GM19467 (cell line): ENCODE results near the gene MYO5A.
"Not testable (repeated sequence)": the region's sequence is repeated elsewhere in the genome, so short reads cannot be mapped to it uniquely, and the experiment has no call there.

Source experiments
- ATAC-seq: cut with Tn5 transposase; IDR thresholded peaks from one replicate; pipeline ENCODE4 v1.9.1; 2021; ENCODE audit warnings: mild to moderate bottlenecking, moderate library complexity; ENCODE audit not compliant: unreplicated experiment

MYO5A gene

DNA sequence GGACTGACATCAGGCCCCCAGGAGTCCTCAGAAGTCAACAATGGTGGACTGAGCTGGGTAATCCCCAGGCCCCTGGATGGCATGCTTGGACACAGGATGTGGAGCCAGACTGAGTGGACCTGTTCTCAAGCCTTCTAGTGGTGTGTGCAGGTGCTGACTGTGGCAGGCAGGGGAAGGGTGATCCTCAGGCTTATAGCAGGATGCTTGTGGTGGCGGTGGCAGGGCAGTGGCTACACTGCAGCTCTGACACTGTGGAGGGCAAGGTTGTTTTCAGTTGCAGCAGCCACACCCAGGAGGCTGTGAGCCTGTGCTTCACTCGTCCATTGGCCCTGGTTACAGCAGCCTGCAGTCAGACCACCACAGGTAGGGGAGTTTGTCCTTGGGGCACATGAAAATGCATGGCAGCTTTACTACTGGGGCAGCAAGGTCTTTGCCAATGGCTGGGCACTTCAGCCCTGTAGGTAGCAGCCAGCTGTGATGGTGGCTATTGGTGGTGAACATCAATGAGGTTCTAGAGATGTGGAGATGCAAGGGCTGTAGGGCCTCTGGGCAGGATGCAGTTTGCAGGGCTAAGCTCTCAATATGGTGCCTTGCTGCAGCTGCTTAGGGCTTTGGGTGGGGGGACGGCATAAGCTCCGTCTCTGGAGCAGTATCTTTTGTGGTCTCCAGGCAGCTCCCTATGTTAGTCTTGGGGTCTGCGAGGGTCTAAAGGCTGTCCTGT lies 17.5 kb upstream of the MYO5A start:
- ATAC-seq, result no peak

DNA sequence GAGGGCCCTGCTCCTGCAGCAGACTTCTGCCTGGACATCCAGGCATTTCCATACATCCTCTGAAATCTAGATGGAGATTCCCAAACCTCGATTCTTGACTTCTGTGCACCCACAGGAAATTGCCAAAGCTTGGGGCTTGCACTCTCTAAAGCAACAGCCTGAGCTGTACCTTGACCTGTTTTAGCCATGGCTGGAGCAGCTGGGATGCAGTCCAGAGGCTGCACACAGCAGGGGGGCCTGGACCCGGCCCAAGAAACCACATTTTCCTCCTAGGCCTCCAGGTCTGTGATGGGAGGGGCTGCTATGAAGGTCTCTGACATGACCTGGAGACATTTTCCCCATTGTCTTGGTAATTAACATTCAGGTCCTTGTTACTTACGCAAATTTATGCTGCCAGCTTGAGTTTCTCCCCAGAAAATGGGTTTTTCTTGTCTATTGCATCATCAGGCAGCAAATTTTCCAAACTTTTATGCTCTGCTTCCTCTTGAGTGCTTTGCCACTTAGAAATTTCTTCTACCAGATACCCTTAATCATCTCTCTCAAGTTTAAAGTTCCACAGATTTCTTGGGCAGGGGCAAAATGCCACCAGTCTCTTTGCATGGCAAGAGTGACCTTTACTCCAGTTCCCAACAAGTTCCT lies 11.8 kb upstream of the MYO5A start:
- ATAC-seq, result no peak

DNA sequence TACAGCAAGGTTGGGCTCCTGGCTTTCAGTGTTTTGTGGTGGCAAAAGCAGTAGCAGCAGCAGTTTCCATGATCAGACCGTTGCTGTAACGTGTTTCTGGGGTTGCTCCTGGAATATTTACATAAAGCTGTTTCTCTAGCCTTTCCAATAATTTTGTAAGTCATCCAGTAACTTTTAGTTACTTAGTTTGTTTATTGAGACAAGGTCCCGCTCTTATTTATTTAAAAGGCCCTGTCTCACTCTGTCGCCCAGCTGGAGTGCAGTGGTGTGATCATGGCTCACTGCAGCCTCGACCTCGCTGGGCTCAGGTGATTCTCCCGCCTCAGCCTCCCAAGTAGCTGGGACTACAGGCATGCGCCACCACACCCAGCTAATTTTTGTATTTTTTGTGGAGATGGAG lies 8.8 kb upstream of the MYO5A start:
- ATAC-seq, result no peak

DNA sequence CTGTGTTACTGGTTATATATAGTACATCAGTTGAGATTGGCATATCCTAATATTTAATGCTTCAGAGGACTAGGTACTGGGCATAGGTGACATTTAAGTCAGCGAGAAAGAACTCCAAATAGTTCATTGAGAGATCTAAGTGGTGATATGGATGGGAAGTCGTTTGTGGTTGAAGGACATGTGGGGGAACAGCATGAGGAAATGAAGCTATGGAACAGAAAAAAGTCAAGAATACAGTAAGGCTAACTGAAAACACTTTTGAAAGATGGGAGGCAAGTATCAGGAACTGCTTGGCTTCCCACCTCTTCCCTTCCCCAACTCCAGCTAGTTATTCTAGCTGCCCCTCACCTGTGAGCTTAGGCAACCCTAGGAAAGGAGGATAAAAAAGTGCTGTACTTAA lies 3.7 kb upstream of the MYO5A start:
- ATAC-seq, result no peak

DNA sequence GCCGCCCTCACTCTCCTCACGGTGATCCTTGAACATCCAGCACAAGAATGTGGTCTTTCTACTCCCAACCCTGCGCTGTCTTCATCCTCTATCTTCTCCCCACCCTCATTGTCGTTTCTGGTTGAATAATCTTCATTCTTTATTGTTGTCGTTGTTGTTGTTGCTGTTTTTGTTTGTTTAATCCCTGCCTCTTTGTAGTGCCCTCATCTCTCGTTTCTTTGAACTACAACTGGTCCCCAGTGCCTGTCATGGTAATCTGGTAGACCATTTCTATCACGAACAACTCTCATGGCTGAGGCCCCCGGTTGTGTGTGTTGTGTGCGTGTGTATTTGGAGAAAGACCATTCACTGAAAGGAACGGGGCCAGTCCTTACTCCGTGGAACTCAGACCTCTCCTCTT lies 1.3 kb upstream of the MYO5A start:
- ATAC-seq, result no peak

DNA sequence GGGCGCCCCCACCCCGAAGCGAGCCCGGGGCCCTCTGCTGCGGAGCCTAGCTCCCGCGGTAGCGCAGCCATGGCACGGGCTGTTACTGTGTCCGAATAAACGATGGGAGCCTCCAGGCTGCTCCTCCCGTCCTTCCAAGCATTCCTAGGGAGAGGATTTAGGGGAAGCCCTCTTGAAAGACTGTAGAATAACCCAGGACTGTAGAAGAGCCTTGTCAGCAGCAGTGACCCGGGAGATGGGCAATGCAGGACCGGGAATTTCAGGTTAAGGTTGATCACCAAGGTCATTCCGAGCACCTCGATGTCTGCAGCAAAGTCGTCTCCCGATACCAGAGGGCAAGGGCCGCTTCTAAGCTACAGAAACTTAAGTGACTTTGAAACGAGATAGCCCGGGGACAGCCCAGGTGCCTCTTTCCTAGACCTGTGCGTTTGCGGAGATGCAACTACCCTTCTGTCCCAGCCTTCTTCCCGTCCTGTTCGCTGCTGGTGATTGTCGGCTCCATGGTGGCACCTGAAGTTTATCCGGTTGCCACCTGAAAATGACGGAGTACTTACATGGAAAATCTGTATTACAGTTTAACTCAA lies 753 bp upstream of the MYO5A start:
- no peak for ATAC-seq

DNA sequence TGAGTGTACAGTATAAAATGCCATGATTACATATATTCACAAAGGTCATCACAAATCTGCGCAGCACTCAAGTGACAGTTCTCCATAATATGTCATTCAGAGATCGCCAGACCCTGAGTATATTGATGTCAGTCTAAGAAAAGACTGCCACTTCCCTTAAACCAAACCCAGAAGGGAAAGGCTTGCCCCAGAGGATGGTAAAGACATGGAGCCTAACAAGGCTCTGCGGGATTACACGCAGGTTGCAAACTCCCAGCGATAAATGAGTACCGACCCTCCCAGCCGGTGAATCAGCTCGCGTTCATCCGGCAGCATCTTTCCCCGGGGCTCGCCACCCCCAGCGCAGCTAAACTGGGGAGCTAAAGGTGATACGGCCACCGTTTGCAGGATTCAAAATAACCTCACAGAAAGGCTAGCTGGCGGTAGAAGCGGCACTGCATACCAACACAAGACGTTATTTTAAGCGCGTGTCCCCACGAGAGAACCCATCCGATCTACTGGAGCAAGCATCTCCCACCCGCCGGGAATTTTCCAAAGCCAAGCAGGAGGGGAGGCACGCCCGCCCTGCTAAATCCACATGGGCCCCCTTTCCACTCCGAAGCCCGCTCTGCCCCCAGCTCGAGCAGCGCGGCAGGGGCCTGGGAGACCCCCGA lies 643 bp downstream of the MYO5A start:
- no peak for ATAC-seq

DNA sequence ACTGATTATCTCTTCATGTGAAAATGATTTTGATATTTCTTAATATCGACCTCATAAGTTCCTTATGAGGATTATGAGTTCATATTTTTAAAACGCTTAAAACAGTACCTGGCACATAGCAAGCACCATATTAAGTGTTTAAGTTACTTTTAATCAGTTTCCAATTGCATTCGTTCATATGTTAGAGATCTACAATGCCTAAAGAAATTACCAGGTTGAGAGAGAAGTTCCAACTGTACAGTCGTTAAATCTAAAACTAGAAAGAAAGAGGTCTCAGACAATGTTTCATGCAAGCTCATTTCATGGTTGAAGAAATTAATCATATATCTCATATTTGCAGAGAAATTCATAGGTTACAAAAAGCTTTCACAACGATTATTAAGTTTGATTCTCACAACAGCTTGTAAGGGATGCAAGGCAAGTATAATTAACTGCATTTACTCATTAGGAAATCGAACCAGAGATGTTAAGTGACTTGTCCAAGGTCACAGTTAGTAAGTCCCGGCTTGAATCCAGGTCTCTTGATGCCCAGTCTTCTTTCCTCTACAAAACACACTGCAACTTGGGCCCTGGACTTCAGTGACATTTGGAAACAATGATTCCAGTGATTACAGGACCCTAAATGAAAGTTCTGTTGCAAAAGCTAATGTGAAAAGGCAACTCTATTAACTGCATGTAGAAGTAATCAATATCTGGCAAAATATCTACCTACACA lies 1.3 kb downstream of the MYO5A start:
- no peak for ATAC-seq

DNA sequence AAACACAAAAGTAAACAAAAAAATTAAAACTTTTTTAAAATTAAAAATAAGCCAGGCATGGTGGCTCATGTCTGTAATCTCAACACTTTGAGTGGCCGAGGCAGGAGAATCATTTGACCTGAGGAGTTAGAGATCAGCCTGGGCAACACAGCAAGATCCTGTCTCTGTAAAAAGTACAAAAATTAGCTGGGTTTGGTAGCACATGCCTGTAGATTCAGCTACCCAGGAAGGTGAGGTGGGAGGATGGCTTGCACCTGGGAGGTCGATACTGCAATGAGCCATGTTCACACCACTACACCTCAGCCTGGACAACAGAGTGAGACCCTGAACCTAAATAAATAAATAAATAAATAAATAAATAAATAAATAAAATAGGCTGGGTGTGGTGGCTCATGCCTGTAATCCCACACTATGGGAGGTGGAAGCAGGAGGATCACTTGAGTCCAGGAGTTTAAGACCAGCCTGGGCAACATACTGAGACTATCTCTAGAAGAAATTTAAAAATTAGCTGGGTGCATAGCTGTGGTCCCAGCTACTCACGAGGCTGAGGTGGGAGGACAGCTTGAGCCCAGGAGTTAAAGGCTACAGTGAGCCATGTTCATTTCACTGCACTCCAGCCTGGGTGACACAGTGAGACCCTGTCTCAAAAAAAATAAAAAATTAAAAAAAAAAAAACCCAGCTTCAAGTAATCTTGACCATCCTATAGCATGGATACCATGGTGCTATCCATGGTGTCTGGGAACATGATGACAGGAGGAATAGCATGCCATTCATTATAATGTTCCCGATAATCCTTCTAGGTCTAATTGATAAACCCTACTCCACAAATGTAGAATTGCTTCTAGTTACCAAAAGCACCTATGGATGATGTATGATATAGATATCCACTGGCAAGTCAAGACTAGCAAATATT lies 4.2 kb downstream of the MYO5A start:
- ATAC-seq, result no peak

DNA sequence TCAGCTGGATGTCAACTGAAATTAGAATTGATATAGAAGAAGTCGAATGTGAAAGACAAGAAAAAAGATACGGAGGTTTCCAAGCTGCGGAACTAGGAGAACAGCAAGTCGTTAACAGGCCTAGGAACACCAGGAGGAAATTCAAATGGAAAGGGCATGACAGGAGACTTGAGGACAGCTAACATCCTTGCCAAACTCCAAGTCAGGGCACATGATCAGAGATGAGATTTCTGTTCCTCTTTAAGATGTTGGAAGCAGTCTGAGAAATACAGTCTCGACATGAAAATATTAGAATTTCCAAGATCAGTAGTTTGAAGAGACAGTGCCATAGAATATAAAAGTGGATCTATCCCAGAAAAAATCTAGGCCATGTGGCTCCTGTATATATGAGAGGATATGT lies 5.0 kb downstream of the MYO5A start:
- ATAC-seq, result no peak

DNA sequence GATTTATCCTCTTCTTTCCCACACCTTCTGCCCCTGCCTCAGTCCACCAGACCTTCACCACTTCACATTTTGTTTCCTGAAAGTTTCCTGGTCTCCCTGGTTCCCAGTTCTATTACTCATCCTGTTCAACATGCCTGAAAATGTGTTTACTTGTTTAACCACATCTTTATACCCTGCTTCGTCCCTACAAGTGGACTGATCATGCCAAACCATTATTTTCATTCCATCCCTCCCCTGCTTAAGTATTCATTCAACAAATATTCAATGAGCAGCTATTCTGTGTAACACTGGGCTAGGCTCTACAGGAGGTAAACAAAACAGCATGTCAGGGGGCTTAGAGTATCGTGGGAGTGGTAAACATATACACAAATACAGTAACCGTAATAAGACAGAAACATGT lies 5.5 kb downstream of the MYO5A start:
- no peak for ATAC-seq

DNA sequence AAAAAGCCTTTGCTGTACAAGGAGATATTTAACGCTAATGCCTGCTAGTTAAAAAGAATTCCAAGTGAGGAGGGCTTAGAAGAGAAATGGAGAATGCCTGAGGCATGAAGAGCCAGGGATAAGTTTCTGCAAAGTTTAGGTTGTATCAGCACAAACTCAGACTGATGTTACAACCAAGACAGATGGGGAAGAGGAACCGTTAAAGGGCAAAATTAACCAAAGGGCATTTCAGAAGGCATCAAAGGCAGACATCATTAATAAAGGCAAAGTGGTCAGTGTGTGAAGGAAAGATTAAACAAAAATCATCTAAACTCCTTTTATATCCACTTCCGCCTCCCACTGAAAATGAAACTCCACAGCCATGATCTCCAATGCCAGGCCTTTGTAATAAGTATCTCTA lies 7.0 kb downstream of the MYO5A start:
- ATAC-seq, result no peak

DNA sequence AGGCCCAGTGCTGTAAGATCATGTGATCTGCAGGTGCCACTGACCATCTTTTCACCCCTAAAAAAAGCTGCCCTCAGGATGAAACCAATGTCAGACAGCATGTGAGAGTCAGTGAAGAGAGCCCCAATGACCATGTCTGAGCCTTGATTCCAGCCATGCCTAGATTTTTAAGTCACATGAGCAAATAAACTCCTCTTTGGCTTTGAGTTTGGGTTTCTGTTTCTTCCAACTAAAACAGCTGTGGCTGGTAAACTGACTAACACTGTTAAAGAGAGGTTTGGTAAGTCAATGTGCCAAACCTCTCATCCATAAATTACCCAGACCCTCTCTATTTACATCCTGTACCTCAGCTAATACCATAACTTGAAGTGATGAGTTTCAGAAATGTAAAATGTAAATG lies 8.3 kb downstream of the MYO5A start:
- ATAC-seq, result no peak

DNA sequence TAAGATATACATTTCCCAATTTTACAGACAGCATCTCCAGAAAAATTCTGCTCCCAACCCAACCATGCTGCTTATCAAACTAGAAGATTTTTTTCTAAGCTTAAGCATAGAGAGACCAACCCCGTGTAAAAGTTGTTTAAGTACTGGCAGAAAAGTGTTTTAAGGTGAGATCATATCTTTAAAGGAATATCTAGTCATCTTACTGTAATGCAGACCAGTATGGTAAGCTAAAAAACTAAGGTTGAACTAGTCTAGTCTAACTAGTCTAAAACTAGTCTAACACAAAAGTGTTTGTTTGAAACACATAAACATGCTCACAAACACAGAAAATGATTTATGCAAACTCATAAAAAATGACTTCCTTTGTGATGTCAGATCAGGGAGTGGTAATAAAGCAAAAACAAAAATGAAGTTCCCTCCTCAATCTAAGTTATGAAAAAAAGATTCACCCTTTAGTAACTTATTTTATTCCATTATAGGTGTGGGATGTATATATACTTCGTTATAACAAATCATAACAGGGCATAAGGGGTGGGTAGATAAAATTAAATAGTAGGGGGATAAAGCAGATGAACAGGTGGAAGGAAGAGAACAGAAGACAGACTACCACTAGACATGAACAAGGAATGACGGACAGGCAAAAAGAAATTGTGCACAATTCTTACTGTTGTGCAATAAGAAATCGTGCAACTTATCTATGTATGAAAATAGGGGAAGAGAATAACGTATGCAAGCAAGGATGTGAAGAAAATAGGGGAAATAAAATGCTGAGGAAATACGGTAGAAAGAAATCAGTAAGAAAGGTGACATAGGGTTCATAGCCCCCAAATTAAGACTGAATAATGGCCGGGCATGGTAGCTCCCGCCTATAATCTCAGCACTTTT lies 10.0 kb downstream of the MYO5A start:
- ATAC-seq, result no peak

DNA sequence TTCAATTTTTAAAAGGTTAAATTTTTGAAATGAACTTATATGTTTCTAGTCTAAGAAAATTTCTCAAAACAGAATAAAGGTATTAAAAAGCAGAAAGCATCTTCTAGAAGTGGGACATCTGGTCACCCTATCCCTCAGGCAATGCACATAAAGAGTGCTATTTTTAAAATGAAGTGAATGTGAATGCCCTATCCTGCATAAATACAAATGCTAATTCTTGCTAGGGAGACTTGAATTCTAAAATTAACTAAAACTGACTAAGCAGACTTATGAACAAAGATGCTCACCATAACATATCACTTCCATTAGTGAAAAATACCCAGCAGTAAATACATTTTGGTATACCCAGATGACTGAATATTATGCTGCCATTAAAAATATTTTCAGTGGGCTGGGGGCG lies 11.7 kb downstream of the MYO5A start:
- ATAC-seq, result no peak

DNA sequence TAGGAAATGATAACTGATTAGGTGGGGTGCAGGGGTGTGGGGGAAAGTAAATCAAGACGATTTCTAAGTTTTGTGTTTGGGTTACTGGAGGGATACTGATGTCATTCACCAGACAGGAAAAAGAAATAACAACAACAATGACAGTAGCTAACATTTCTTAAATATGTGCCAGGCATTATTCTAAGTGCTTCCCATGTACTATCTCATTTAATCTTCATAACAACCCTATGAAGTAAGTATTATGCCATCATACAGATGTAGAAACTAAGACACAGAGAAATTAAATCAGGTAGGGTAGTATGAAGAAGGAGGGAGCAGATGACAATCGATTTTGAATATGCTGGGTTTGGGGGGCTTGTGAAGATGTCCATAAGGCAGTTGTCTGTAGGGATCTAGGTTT lies 13.3 kb downstream of the MYO5A start:
- ATAC-seq, result no peak

DNA sequence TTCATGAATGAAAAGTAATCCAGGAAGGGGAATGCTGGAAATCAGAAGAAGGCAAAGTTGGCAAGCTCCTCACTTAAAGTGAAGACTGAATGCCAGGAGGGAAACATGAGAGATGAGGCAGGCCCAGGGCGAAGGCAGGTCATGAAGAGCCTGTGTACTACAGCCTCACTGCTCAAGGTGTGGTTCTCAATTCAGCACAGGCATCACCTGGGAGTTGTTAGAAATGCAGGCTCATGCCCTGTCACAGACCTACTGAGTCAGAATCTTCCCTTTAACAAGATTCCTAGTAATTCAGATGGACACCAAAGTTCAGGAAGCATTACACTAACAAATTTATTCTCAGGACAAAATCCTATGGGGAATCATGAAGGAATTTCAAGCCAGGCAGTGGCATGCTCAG lies 14.2 kb downstream of the MYO5A start:
- ATAC-seq, result no peak

DNA sequence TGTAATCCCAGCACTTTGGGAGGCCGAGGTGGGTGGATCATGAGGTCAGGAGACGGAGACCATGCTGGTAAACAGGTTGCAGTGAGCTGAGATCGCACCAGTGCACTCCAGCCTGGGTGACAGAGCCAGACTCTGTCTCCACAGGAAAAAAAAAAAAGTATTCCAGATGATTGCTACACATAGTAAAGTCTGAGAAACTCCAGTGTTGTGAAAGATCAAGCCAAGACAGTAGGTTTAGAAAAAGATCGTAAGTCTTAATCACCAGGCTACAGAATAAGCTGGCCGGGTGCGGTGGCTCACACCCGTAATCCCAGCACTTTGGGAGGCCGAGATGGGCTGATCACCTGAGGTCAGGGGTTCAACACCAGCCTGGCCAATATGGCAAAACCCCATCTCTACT lies 15.8 kb downstream of the MYO5A start:
- not testable (repeated sequence) for ATAC-seq

DNA sequence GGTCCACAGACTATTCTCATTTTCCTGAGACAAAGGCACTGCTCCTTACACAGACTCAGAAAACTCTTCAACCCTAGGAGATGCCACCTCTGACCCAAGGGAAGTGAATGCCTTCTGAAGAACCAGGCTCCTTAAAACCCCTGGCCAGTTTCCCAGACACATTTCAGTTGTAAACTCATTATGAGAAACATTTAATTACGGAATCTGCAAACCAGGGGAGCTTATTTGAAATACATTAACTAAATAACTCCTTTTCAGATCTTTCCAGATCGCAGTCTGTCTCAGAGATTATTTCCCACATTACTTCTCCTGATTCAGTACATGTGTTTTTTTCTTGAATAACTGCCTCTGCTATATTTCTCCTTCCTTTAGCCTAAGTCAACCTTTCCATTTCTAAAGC lies 17.6 kb downstream of the MYO5A start:
- ATAC-seq, result no peak
